KBM-7 (cell line): ENCODE data around the gene FARP1.
A peak's percentile ranks its signal among the peaks of the same experiment; 100 is the strongest.

Experiments used
- DNase-seq: peaks from one replicate; pipeline ENCODE4 v3.0.0-alpha.2; 2015
- in situ Hi-C: fragments of 300-500 bp; cut with MboI; formaldehyde crosslinking; loops from 2 replicates; pipeline ENCODE4 v1.14.3; 2020; ENCODE audit warnings: low sequenced_read_pairs, low pct_unique_long_range_greater_than_20kb, mixed read lengths

FARP1 gene

GRCh38 chr13:98450539-98451111, 307.7 kb downstream of the FARP1 start:
- in situ Hi-C loops, result loop anchor here (25.0 kb wide), 1 partner anchor 212 kb away; no protein-coding TSS in a partner anchor
- no peak for DNase-seq

- in situ Hi-C loops, result loop anchor here (25.0 kb wide), 1 partner anchor 210 kb away; no protein-coding TSS in a partner anchor
- no peak for DNase-seq
Observed at GRCh38 chr13:98451676-98452470, 309.0 kb downstream of the FARP1 start.

- DNase-seq, result no peak
- in situ Hi-C loops, result loop anchor here (25.0 kb wide), 1 partner anchor 209 kb away; no protein-coding TSS in a partner anchor
Observed at GRCh38 chr13:98452851-98453843, 310.3 kb downstream of the FARP1 start.

GRCh38 chr13:98454389-98454881, 311.5 kb downstream of the FARP1 start:
- in situ Hi-C loops, result loop anchor here (25.0 kb wide), 1 partner anchor 208 kb away; no protein-coding TSS in a partner anchor
- no peak for DNase-seq

- in situ Hi-C loops, result loop anchor here (25.0 kb wide), 1 partner anchor 206 kb away; no protein-coding TSS in a partner anchor
- no peak for DNase-seq
Observed at GRCh38 chr13:98456413-98456845, 313.5 kb downstream of the FARP1 start.

GRCh38 chr13:98457053-98457452, 314.2 kb downstream of the FARP1 start:
- no peak for DNase-seq
- in situ Hi-C loops, result loop anchor here (25.0 kb wide), 1 partner anchor 205 kb away; no protein-coding TSS in a partner anchor

GRCh38 chr13:98458431-98458830, 315.5 kb downstream of the FARP1 start:
- in situ Hi-C loops, result loop anchor here (25.0 kb wide), 1 partner anchor 204 kb away; no protein-coding TSS in a partner anchor
- no peak for DNase-seq

- DNase-seq, result no peak
- in situ Hi-C loops, result loop anchor here (25.0 kb wide), 1 partner anchor 203 kb away; no protein-coding TSS in a partner anchor
Observed at GRCh38 chr13:98459171-98459681, 316.3 kb downstream of the FARP1 start.

- DNase-seq, result no peak
- in situ Hi-C loops, result loop anchor here (25.0 kb wide), 1 partner anchor 202 kb away; no protein-coding TSS in a partner anchor
Observed at GRCh38 chr13:98459721-98460370, 317.0 kb downstream of the FARP1 start.

- no peak for DNase-seq
- in situ Hi-C loops, result loop anchor here (25.0 kb wide), 1 partner anchor 202 kb away; no protein-coding TSS in a partner anchor
Observed at GRCh38 chr13:98460516-98460915, 317.6 kb downstream of the FARP1 start.

GRCh38 chr13:98461486-98462240, 318.8 kb downstream of the FARP1 start:
- no peak for DNase-seq
- in situ Hi-C loops, result loop anchor here (25.0 kb wide), 1 partner anchor 201 kb away; no protein-coding TSS in a partner anchor

GRCh38 chr13:98462241-98462882, 319.5 kb downstream of the FARP1 start:
- in situ Hi-C loops, result loop anchor here (25.0 kb wide), 1 partner anchor 200 kb away; no protein-coding TSS in a partner anchor
- DNase-seq, result no peak

GRCh38 chr13:98462946-98463345, 320.1 kb downstream of the FARP1 start:
- in situ Hi-C loops, result loop anchor here (25.0 kb wide), 1 partner anchor 199 kb away; no protein-coding TSS in a partner anchor
- DNase-seq, result no peak

GRCh38 chr13:98466634-98467236, 323.8 kb downstream of the FARP1 start:
- in situ Hi-C loops, result loop anchor here (25.0 kb wide), 1 partner anchor 196 kb away; no protein-coding TSS in a partner anchor
- peak; percentile 65 for DNase-seq

GRCh38 chr13:98467263-98467985, 324.5 kb downstream of the FARP1 start:
- in situ Hi-C loops, result loop anchor here (25.0 kb wide), 1 partner anchor 195 kb away; no protein-coding TSS in a partner anchor

More at GRCh38 chr13:98467263-98467985, 324.5 kb downstream of the FARP1 start:
- no peak for DNase-seq
